Endodermal cell (in vitro differentiated cells): ENCODE results near the gene C19orf47. TPM values are rescaled to one million over a fixed set of nuclear protein-coding genes. Genes with fewer than 3 reads are reported as not detected.

Source experiments
- DNase-seq: peaks from one replicate; pipeline ENCODE4 v3.0.0-alpha.2; 2017
- H3K27ac ChIP-seq: 2 replicates; pipeline ENCODE4 v1.5.1; 2013; ENCODE audit warnings: mild to moderate bottlenecking, low read depth, low read length, moderate library complexity
- H3K27me3 ChIP-seq: 2 replicates; pipeline ENCODE4 v1.6.1; 2013; ENCODE audit warnings: mild to moderate bottlenecking, low read length, moderate library complexity; ENCODE audit not compliant: insufficient read depth, control insufficient read depth, poor library complexity, severe bottlenecking
- H3K36me3 ChIP-seq: 2 replicates; pipeline ENCODE4 v1.7.0; 2013; ENCODE audit warnings: mild to moderate bottlenecking, low read length, moderate library complexity; ENCODE audit not compliant: control insufficient read depth, insufficient read depth
- H3K4me1 ChIP-seq: one replicate; pipeline ENCODE4 v1.7.0; 2013; ENCODE audit warnings: low read length; ENCODE audit not compliant: control insufficient read depth, insufficient read depth
- H3K4me3 ChIP-seq: 2 replicates; pipeline ENCODE4 v1.5.1; 2013; ENCODE audit warnings: mild to moderate bottlenecking, low read length, moderate library complexity
- H3K9ac ChIP-seq: 2 replicates; pipeline ENCODE4 v1.6.1; 2013; ENCODE audit warnings: mild to moderate bottlenecking, low read length, moderate library complexity; ENCODE audit not compliant: poor library complexity, severe bottlenecking; ENCODE audit errors: extremely low read depth
- H3K9me3 ChIP-seq: 2 replicates; pipeline ENCODE4 v1.6.1; 2013; ENCODE audit warnings: mild to moderate bottlenecking, low read length, moderate library complexity; ENCODE audit not compliant: control insufficient read depth
- H3K27ac Mint-ChIP-seq: 2 replicates; pipeline ENCODE4 v1.8.0; 2020; ENCODE audit warnings: mixed read lengths
- H3K27me3 Mint-ChIP-seq: 2 replicates; pipeline ENCODE4 v1.8.0; 2021; ENCODE audit warnings: mild to moderate bottlenecking, mixed read lengths; ENCODE audit not compliant: insufficient read depth
- H3K36me3 Mint-ChIP-seq: 2 replicates; pipeline ENCODE4 v1.8.0; 2020; ENCODE audit warnings: low read depth, mixed read lengths
- H3K4me1 Mint-ChIP-seq: 2 replicates; pipeline ENCODE4 v1.8.0; 2020; ENCODE audit warnings: mixed read lengths
- H3K4me3 Mint-ChIP-seq: 2 replicates; pipeline ENCODE4 v1.8.0; 2020; ENCODE audit warnings: mild to moderate bottlenecking, moderate library complexity, mixed read lengths
- H3K9me3 Mint-ChIP-seq: 2 replicates; pipeline ENCODE4 v1.8.0; 2020; ENCODE audit warnings: mild to moderate bottlenecking, mixed read lengths
- CTCF ChIP-seq: fragments of 200-600 bp; sonication (generic); conservative IDR thresholded peaks from 2 replicates; pipeline ENCODE4 v1.5.0; 2021; ENCODE audit warnings: antibody characterized with exemption, mild to moderate bottlenecking
- WGBS, 2 experiments: methylation state at CpG; one replicate each; pipeline versions ENCODE4 v1.1.5 to v1.1.7; 2013; ENCODE audit warnings: missing lambda C conversion rate in 2 of 2, mixed read lengths in 1 of 2; ENCODE audit not compliant: insufficient coverage in 1 of 2, insufficient read length in 1 of 2; 5-methylcytosine and 5-hydroxymethylcytosine counted together
- total RNA-seq, 2 donors: library from RNA; stranded (reverse); fragmentation: NEBNext Ultra II Directional in 1 of 2; extraction: Animal tissue kit (Norgen Biotek cat#: 25700) in 1 of 2; gene quantifications; 2 replicates in 1 of 2; 3 replicates in 1 of 2; pipeline ENCODE4 v1.2.1, GENCODE V29; 2021

C19orf47 gene
- total RNA-seq, 2 donors from 2014 or later: 15.6 to 18.1 TPM

GRCh38 chr19:40362160-40362559 lies 14.0 kb upstream of the C19orf47 start:
- Mint-ChIP-seq H3K27ac (no peak overlapping the region), H3K36me3 (peaks cover 9% of the 10 kb centered on the region)
- H3K27ac ChIP-seq: no peak overlapping the region

GRCh38 chr19:40360708-40361241 lies 12.6 kb upstream of the C19orf47 start:
- no peak for TF ChIP-seq CTCF
- no peaks in the 10 kb centered on the region for H3K9me3 Mint-ChIP-seq
- H3K27me3 Mint-ChIP-seq: peaks cover 5% of the 10 kb centered on the region
- no peaks in the 10 kb centered on the region for H3K36me3 ChIP-seq
- peaks cover 5% of the 10 kb centered on the region for H3K36me3 Mint-ChIP-seq
- DNase-seq: no peak
- H3K4me1 Mint-ChIP-seq: no peaks in the 10 kb centered on the region
- 94% methylated on average over 12 of the region's 12 CpGs for WGBS, 2 experiments
- no peak overlapping the region for H3K27ac ChIP-seq
- no peaks in the 10 kb centered on the region for H3K4me1 ChIP-seq
- no peaks in the 10 kb centered on the region for H3K9me3 ChIP-seq
- H3K9ac ChIP-seq: no peak overlapping the region
- H3K4me3 Mint-ChIP-seq: no peak overlapping the region
- no peak overlapping the region for H3K27ac Mint-ChIP-seq
- no peak overlapping the region for H3K4me3 ChIP-seq
- no peaks in the 10 kb centered on the region for H3K27me3 ChIP-seq

More at GRCh38 chr19:40362160-40362559, 14.0 kb upstream of the C19orf47 start:
- H3K4me1 ChIP-seq: no peaks in the 10 kb centered on the region
- no peaks in the 10 kb centered on the region for H3K36me3 ChIP-seq
- H3K9me3 Mint-ChIP-seq: no peaks in the 10 kb centered on the region
- no peaks in the 10 kb centered on the region for H3K27me3 ChIP-seq
- no peak overlapping the region for H3K4me3 ChIP-seq
- TF ChIP-seq CTCF: no peak
- H3K9ac ChIP-seq: no peak overlapping the region
- peaks cover 5% of the 10 kb centered on the region for H3K27me3 Mint-ChIP-seq
- H3K9me3 ChIP-seq: no peaks in the 10 kb centered on the region
- H3K4me1 Mint-ChIP-seq: peaks cover 4% of the 10 kb centered on the region
- DNase-seq: no peak
- WGBS, 2 experiments: 85 to 100% methylated on average over 2 to 3 of the region's 3 CpGs
- H3K4me3 Mint-ChIP-seq: no peak overlapping the region

- no peaks in the 10 kb centered on the region for H3K36me3 ChIP-seq
- Mint-ChIP-seq H3K27me3 (peaks cover 5% of the 10 kb centered on the region), H3K27ac (no peak overlapping the region), H3K4me1 (no peaks in the 10 kb centered on the region), H3K36me3 (peaks cover 5% of the 10 kb centered on the region), H3K4me3 (no peak overlapping the region), H3K9me3 (no peaks in the 10 kb centered on the region)
- H3K27ac ChIP-seq: no peak overlapping the region
- H3K27me3 ChIP-seq: no peaks in the 10 kb centered on the region
- no peak overlapping the region for H3K4me3 ChIP-seq
- no peaks in the 10 kb centered on the region for H3K4me1 ChIP-seq
- no peak for TF ChIP-seq CTCF
- no peak overlapping the region for H3K9ac ChIP-seq
- DNase-seq: no peak
- 91 to 94% methylated on average over 11 to 13 of the region's 13 CpGs for WGBS, 2 experiments
- no peaks in the 10 kb centered on the region for H3K9me3 ChIP-seq
Measured at GRCh38 chr19:40360020-40360707, 12.0 kb upstream of the C19orf47 start.
